HepG2 (cell line): ENCODE results near the gene OR1F1. TPM values are rescaled to one million over a fixed set of nuclear protein-coding genes. Genes with fewer than 3 reads are reported as not detected.
A peak's percentile ranks its signal among the peaks of the same experiment; 100 is the strongest.

Experiments used
- ADNP ChIP-seq: sonication (generic); formaldehyde crosslinking; IDR thresholded peaks from 2 replicates; pipeline ENCODE4 v1.4.0; 2020; ENCODE audit warnings: missing genetic modification reagents
- ATF1 ChIP-seq: IDR thresholded peaks from 2 replicates; pipeline ENCODE4 v1.6.1; 2016; ENCODE audit warnings: mild to moderate bottlenecking, control low read depth
- CHCHD3 ChIP-seq: sonication (generic); formaldehyde crosslinking; IDR thresholded peaks from 2 replicates; pipeline ENCODE4 v1.8.0; 2022; ENCODE audit warnings: mild to moderate bottlenecking, missing genetic modification reagents, moderate library complexity
- HMGA1 ChIP-seq: sonication (generic); formaldehyde crosslinking; conservative IDR thresholded peaks from 2 replicates; pipeline ENCODE4 v1.4.0; 2020; ENCODE audit warnings: missing genetic modification reagents
- HNRNPLL ChIP-seq: fragments of 200-400 bp; formaldehyde crosslinking; IDR thresholded peaks from 2 replicates; pipeline ENCODE4 v1.6.1; 2017; ENCODE audit warnings: mild to moderate bottlenecking, low read depth, low read length; ENCODE audit not compliant: poor library complexity, severe bottlenecking
- MED1 ChIP-seq: sonication (generic); formaldehyde crosslinking; IDR thresholded peaks from 2 replicates; pipeline ENCODE4 v1.4.0; 2020; ENCODE audit warnings: missing genetic modification reagents
- RFXANK ChIP-seq: IDR thresholded peaks from 2 replicates; pipeline ENCODE4 v1.6.1; 2016
- SRF ChIP-seq: IDR thresholded peaks from 2 replicates; pipeline ENCODE4 v1.6.1; 2011; ENCODE audit warnings: mild to moderate bottlenecking, low read depth, low read length, moderate library complexity
- SRY ChIP-seq: sonication (generic); formaldehyde crosslinking; IDR thresholded peaks from 2 replicates; pipeline ENCODE4 v1.8.0; 2022; ENCODE audit warnings: mild to moderate bottlenecking, missing genetic modification reagents
- TSC22D2 ChIP-seq: sonication (generic); formaldehyde crosslinking; IDR thresholded peaks from 2 replicates; pipeline ENCODE4 v1.5.1; 2020; ENCODE audit warnings: missing genetic modification reagents, mild to moderate bottlenecking, borderline replicate concordance
- YEATS4 ChIP-seq: sonication (generic); formaldehyde crosslinking; IDR thresholded peaks from 2 replicates; pipeline ENCODE4 v1.4.0; 2020; ENCODE audit warnings: missing genetic modification reagents, borderline replicate concordance
- ZNF670 ChIP-seq: sonication (generic); formaldehyde crosslinking; IDR thresholded peaks from 2 replicates; pipeline ENCODE4 v1.8.0; 2022; ENCODE audit warnings: mild to moderate bottlenecking, missing genetic modification reagents, borderline replicate concordance
- ZNF768 ChIP-seq: sonication (generic); formaldehyde crosslinking; IDR thresholded peaks from 2 replicates; pipeline ENCODE4 v1.4.0; 2020; ENCODE audit warnings: missing genetic modification reagents
- polyA plus RNA-seq, 8 experiments: library from polyadenylated mRNA; depleted of rRNA in 3 of 8; stranded (reverse) in 7 of 8; unstranded in 1 of 8; fragments of >200 nt; fragmentation: Illumina TruSeq in 4 of 8; extraction: Trizol in 4 of 8; gene quantifications; 2 replicates each; pipeline versions ENCODE4 v1.2.1 to v1.2.3, GENCODE V29; 2011 to 2016; ENCODE audit warnings: low read depth in 4 of 8, missing spikeins in 1 of 8, mixed read lengths in 1 of 8; ENCODE audit not compliant: insufficient read depth in 1 of 8
- total RNA-seq, 5 experiments: library from RNA; depleted of rRNA; stranded (reverse); fragments of >200 nt; fragmentation: Illumina TruSeq; extraction: Trizol; gene quantifications; 2 replicates each; pipeline ENCODE4 v1.2.3, GENCODE V29; 2016; ENCODE audit warnings: low read depth in 1 of 5
- TF ChIP-seq, protein P1 (sequence below): IDR thresholded peaks from 2 replicates; pipeline ENCODE4 v1.6.1; 2016; ENCODE audit warnings: missing compliant biosample characterization, missing genetic modification reagents, borderline replicate concordance
- TF ChIP-seq, protein P2 (sequence below): sonication (generic); formaldehyde crosslinking; IDR thresholded peaks from 2 replicates; pipeline ENCODE4 v1.4.0; 2020; ENCODE audit warnings: missing genetic modification reagents, borderline replicate concordance
- TF ChIP-seq, protein P3 (sequence below): sonication (generic); formaldehyde crosslinking; IDR thresholded peaks from 2 replicates; pipeline ENCODE4 v1.4.0; 2020; ENCODE audit warnings: missing genetic modification reagents, borderline replicate concordance
- TF ChIP-seq, protein P4 (sequence below): sonication (generic); formaldehyde crosslinking; IDR thresholded peaks from 2 replicates; pipeline ENCODE4 v1.5.1; 2020; ENCODE audit warnings: mild to moderate bottlenecking, missing genetic modification reagents, borderline replicate concordance

Gene OR1F1
- total and polyA plus RNA-seq, 2 of the 13 experiments (the other 11 are each of a cell fraction or from before 2014, with no cell fraction given) = 0.90 TPM; not detected in 1

DNA sequence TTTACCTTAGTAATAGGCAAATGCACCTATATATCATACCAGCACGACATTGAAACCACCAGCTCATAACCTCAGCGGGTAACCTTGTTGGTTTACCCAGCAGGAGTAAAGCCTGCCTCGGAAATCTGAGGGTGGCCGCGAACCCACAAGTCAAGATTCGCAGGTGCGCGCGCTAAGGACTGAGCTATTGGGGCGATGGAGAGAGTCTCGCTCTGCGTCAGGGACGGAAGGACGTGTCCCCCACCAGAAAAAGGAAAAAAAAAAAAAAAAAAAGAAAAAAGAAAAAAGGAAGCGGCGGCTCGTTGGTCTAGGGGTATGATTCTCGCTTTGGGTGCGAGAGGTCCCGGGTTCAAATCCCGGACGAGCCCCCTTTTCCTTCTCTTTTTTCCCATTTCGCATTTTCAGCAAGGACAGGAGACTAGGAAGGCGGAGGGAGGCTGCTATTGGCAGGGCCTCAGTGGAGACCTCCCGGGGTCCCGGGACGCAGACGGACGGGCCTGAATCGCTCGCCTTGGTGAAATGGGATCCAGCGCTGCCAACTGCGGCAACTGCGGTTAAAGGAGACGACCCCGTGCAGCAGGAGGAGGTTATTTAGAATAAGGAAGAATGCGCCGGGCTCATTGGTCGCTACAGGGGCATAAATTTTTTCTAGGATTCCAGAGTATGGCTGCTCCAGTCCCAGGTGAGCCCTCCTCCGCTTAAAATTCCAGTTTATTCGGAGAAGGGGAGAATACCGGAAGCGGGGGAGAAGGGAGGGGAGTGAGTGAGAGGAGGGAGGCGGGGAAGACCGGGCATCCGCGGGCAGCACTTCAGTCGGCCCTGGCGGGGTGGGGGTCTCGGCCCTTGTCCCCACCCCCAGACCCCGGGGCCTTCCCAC, at the start of gene OR1F1 (continued):
- TF ChIP-seq TSC22D2 (CRISPR knock-in tag) = no peak
- TF ChIP-seq HNRNPLL = peak; percentile 68
- no peak for TF ChIP-seq SRF
- TF ChIP-seq, protein P1, sequence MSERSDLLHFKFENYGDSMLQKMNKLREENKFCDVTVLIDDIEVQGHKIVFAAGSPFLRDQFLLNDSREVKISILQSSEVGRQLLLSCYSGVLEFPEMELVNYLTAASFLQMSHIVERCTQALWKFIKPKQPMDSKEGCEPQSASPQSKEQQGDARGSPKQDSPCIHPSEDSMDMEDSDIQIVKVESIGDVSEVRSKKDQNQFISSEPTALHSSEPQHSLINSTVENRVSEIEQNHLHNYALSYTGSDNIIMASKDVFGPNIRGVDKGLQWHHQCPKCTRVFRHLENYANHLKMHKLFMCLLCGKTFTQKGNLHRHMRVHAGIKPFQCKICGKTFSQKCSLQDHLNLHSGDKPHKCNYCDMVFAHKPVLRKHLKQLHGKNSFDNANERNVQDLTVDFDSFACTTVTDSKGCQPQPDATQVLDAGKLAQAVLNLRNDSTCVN (CRISPR knock-in tag) = no peak
- no peak for TF ChIP-seq SRY (CRISPR knock-in tag)
- TF ChIP-seq, protein P2, sequence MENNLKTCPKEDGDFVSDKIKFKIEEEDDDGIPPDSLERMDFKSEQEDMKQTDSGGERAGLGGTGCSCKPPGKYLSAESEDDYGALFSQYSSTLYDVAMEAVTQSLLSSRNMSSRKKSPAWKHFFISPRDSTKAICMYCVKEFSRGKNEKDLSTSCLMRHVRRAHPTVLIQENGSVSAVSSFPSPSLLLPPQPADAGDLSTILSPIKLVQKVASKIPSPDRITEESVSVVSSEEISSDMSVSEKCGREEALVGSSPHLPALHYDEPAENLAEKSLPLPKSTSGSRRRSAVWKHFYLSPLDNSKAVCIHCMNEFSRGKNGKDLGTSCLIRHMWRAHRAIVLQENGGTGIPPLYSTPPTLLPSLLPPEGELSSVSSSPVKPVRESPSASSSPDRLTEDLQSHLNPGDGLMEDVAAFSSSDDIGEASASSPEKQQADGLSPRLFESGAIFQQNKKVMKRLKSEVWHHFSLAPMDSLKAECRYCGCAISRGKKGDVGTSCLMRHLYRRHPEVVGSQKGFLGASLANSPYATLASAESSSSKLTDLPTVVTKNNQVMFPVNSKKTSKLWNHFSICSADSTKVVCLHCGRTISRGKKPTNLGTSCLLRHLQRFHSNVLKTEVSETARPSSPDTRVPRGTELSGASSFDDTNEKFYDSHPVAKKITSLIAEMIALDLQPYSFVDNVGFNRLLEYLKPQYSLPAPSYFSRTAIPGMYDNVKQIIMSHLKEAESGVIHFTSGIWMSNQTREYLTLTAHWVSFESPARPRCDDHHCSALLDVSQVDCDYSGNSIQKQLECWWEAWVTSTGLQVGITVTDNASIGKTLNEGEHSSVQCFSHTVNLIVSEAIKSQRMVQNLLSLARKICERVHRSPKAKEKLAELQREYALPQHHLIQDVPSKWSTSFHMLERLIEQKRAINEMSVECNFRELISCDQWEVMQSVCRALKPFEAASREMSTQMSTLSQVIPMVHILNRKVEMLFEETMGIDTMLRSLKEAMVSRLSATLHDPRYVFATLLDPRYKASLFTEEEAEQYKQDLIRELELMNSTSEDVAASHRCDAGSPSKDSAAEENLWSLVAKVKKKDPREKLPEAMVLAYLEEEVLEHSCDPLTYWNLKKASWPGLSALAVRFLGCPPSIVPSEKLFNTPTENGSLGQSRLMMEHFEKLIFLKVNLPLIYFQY (CRISPR knock-in tag) = no peak
- TF ChIP-seq, protein P3, sequence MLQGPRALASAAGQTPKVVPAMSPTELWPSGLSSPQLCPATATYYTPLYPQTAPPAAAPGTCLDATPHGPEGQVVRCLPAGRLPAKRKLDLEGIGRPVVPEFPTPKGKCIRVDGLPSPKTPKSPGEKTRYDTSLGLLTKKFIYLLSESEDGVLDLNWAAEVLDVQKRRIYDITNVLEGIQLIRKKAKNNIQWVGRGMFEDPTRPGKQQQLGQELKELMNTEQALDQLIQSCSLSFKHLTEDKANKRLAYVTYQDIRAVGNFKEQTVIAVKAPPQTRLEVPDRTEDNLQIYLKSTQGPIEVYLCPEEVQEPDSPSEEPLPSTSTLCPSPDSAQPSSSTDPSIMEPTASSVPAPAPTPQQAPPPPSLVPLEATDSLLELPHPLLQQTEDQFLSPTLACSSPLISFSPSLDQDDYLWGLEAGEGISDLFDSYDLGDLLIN (CRISPR knock-in tag) = no peak
- peak; percentile 44 for TF ChIP-seq MED1 (CRISPR knock-in tag)
- TF ChIP-seq CHCHD3 (CRISPR knock-in tag) = no peak
- TF ChIP-seq, protein P4, sequence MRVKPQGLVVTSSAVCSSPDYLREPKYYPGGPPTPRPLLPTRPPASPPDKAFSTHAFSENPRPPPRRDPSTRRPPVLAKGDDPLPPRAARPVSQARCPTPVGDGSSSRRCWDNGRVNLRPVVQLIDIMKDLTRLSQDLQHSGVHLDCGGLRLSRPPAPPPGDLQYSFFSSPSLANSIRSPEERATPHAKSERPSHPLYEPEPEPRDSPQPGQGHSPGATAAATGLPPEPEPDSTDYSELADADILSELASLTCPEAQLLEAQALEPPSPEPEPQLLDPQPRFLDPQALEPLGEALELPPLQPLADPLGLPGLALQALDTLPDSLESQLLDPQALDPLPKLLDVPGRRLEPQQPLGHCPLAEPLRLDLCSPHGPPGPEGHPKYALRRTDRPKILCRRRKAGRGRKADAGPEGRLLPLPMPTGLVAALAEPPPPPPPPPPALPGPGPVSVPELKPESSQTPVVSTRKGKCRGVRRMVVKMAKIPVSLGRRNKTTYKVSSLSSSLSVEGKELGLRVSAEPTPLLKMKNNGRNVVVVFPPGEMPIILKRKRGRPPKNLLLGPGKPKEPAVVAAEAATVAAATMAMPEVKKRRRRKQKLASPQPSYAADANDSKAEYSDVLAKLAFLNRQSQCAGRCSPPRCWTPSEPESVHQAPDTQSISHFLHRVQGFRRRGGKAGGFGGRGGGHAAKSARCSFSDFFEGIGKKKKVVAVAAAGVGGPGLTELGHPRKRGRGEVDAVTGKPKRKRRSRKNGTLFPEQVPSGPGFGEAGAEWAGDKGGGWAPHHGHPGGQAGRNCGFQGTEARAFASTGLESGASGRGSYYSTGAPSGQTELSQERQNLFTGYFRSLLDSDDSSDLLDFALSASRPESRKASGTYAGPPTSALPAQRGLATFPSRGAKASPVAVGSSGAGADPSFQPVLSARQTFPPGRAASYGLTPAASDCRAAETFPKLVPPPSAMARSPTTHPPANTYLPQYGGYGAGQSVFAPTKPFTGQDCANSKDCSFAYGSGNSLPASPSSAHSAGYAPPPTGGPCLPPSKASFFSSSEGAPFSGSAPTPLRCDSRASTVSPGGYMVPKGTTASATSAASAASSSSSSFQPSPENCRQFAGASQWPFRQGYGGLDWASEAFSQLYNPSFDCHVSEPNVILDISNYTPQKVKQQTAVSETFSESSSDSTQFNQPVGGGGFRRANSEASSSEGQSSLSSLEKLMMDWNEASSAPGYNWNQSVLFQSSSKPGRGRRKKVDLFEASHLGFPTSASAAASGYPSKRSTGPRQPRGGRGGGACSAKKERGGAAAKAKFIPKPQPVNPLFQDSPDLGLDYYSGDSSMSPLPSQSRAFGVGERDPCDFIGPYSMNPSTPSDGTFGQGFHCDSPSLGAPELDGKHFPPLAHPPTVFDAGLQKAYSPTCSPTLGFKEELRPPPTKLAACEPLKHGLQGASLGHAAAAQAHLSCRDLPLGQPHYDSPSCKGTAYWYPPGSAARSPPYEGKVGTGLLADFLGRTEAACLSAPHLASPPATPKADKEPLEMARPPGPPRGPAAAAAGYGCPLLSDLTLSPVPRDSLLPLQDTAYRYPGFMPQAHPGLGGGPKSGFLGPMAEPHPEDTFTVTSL (CRISPR knock-in tag) = no peak
- 0 out of 2 replicates have a peak, but pooled peaks have one; percentile 29 for TF ChIP-seq YEATS4 (CRISPR knock-in tag)
- TF ChIP-seq ATF1 (CRISPR knock-in tag) = 0 out of 2 replicates have a peak, but pooled peaks have one; percentile 52
- no peak for TF ChIP-seq ZNF768 (CRISPR knock-in tag)
- 0 out of 2 replicates have a peak, but pooled peaks have one; percentile 35 for TF ChIP-seq ADNP (CRISPR knock-in tag)
- no peak for TF ChIP-seq HMGA1 (CRISPR knock-in tag)
- no peak for TF ChIP-seq RFXANK (CRISPR knock-in tag)
- TF ChIP-seq ZNF670 (CRISPR knock-in tag) = no peak; the same call in 1 of the 2 replicates
